ENCODE measurements around the gene RPUSD4. TPM values are rescaled to one million over a fixed set of nuclear protein-coding genes. Genes with fewer than 3 reads are reported as not detected.

RPUSD4 gene
- total RNA-seq, 2 donors from 2014 or later, result 11.8 to 17.0 TPM

Other genes with a start within 250 kb of the RPUSD4 start
- 10 to 100 TPM; 11.2 to 31.3 TPM for gene CDON, start 148.8 kb downstream of the RPUSD4 start, total RNA-seq
- 10 to 100 TPM; 11.6 to 14.4 TPM for gene FAM118B, start 132 bp upstream of the RPUSD4 start, total RNA-seq
- gene SRPRA, start 57.2 kb upstream of the RPUSD4 start, total RNA-seq, result 10 to 100 TPM; 79.7 to 82.0 TPM
- gene FOXRED1, start 57.5 kb upstream of the RPUSD4 start, total RNA-seq, result 10 to 100 TPM; 10.3 to 16.1 TPM
- gene TIRAP, start 71.4 kb upstream of the RPUSD4 start, total RNA-seq, result 10 to 100 TPM in 1 of 2 donors, 1 to 10 TPM in 1; 7.7 to 12.5 TPM
- gene DCPS, start 92.4 kb upstream of the RPUSD4 start, total RNA-seq, result 10 to 100 TPM; 11.3 to 14.3 TPM
- gene ST3GAL4, start 144.0 kb upstream of the RPUSD4 start, total RNA-seq, result 10 to 100 TPM; 36.8 to 44.6 TPM

All from posterior vena cava (tissue), 2 donors.